Measurements from ENCODE around the gene NXPH1. TPM values are rescaled to one million over a fixed set of nuclear protein-coding genes. Genes with fewer than 3 reads are reported as not detected.

The NXPH1 gene
- total RNA-seq, 1 donor from 2014 or later = 0.29 TPM

- no peak overlapping the region for H3K27ac Mint-ChIP-seq
- no peaks in the 10 kb centered on the region for H3K9me3 Mint-ChIP-seq
- H3K27me3 Mint-ChIP-seq = peaks cover 3% of the 10 kb centered on the region
- no peak for TF ChIP-seq CTCF (conservative IDR thresholded peaks at IDR 0.05)
- no peaks in the 10 kb centered on the region for H3K36me3 Mint-ChIP-seq
- no peak overlapping the region for H3K4me3 Mint-ChIP-seq
- DNase-seq (ENCODE audit: extremely low spot score, unreplicated experiment) = no peak
- no peaks in the 10 kb centered on the region for H3K4me1 Mint-ChIP-seq (ENCODE audit: unreplicated experiment)
These were observed 329.4 kb downstream of the NXPH1 start for GRCh38 chr7:8762803-8763202.

GRCh38 chr7:8765374-8765773 is 332.0 kb downstream of the NXPH1 start:
- H3K4me1 Mint-ChIP-seq (ENCODE audit: unreplicated experiment) = no peaks in the 10 kb centered on the region

GRCh38 chr7:8773518-8773917 is 340.1 kb downstream of the NXPH1 start:
- no peak for DNase-seq (ENCODE audit: extremely low spot score, unreplicated experiment)
- Mint-ChIP-seq H3K27me3 (peaks cover 3% of the 10 kb centered on the region), H3K27ac (no peak overlapping the region), H3K4me3 (no peak overlapping the region), H3K4me1 (ENCODE audit: unreplicated experiment) (no peaks in the 10 kb centered on the region), H3K36me3 (no peaks in the 10 kb centered on the region), H3K9me3 (no peaks in the 10 kb centered on the region)
- TF ChIP-seq CTCF (conservative IDR thresholded peaks at IDR 0.05) = no peak

More at GRCh38 chr7:8765374-8765773, 332.0 kb downstream of the NXPH1 start:
- H3K36me3 Mint-ChIP-seq = no peaks in the 10 kb centered on the region
- H3K27me3 Mint-ChIP-seq = peaks cover 3% of the 10 kb centered on the region
- no peak overlapping the region for H3K4me3 Mint-ChIP-seq
- TF ChIP-seq CTCF (conservative IDR thresholded peaks at IDR 0.05) = no peak
- no peaks in the 10 kb centered on the region for H3K9me3 Mint-ChIP-seq
- DNase-seq (ENCODE audit: extremely low spot score, unreplicated experiment) = no peak
- no peak overlapping the region for H3K27ac Mint-ChIP-seq

GRCh38 chr7:8778459-8778858 is 345.1 kb downstream of the NXPH1 start:
- TF ChIP-seq CTCF (conservative IDR thresholded peaks at IDR 0.05) = no peak
- no peak overlapping the region for H3K4me3 Mint-ChIP-seq
- H3K9me3 Mint-ChIP-seq = no peaks in the 10 kb centered on the region
- H3K36me3 Mint-ChIP-seq = no peaks in the 10 kb centered on the region
- peaks cover 5% of the 10 kb centered on the region for H3K27me3 Mint-ChIP-seq
- H3K27ac Mint-ChIP-seq = no peak overlapping the region
- H3K4me1 Mint-ChIP-seq (ENCODE audit: unreplicated experiment) = peaks cover 2% of the 10 kb centered on the region
- no peak for DNase-seq (ENCODE audit: extremely low spot score, unreplicated experiment)

GRCh38 chr7:8781166-8781565 is 347.8 kb downstream of the NXPH1 start:
- no peaks in the 10 kb centered on the region for H3K9me3 Mint-ChIP-seq
- no peak overlapping the region for H3K4me3 Mint-ChIP-seq
- no peak for TF ChIP-seq CTCF (conservative IDR thresholded peaks at IDR 0.05)
- no peak overlapping the region for H3K27ac Mint-ChIP-seq
- no peaks in the 10 kb centered on the region for H3K36me3 Mint-ChIP-seq
- H3K4me1 Mint-ChIP-seq (ENCODE audit: unreplicated experiment) = peaks cover 4% of the 10 kb centered on the region
- DNase-seq (ENCODE audit: extremely low spot score, unreplicated experiment) = no peak
- H3K27me3 Mint-ChIP-seq = peaks cover 8% of the 10 kb centered on the region

GRCh38 chr7:8783229-8783628 is 349.8 kb downstream of the NXPH1 start:
- TF ChIP-seq CTCF (conservative IDR thresholded peaks at IDR 0.05) = no peak
- H3K9me3 Mint-ChIP-seq = no peaks in the 10 kb centered on the region
- H3K4me1 Mint-ChIP-seq (ENCODE audit: unreplicated experiment) = peaks cover 4% of the 10 kb centered on the region
- H3K4me3 Mint-ChIP-seq = no peak overlapping the region
- no peak for DNase-seq (ENCODE audit: extremely low spot score, unreplicated experiment)
- H3K36me3 Mint-ChIP-seq = no peaks in the 10 kb centered on the region
- peaks cover 11% of the 10 kb centered on the region for H3K27me3 Mint-ChIP-seq
- no peak overlapping the region for H3K27ac Mint-ChIP-seq
